Activated CD8-positive, alpha-beta memory T cell treated with anti-CD3 and anti-CD28 coated beads, Interleukin-2, amount 50 U/mL, for 4 hours (primary cell): Measurements from ENCODE around the gene GALR1.
"Not testable (repeated sequence)": the region's sequence is repeated elsewhere in the genome, so short reads cannot be mapped to it uniquely, and the experiment has no call there.

ENCODE experiments used
- DNase-seq: peaks from one replicate; pipeline ENCODE4 v3.0.0-alpha.2; 2020

Gene GALR1

DNA sequence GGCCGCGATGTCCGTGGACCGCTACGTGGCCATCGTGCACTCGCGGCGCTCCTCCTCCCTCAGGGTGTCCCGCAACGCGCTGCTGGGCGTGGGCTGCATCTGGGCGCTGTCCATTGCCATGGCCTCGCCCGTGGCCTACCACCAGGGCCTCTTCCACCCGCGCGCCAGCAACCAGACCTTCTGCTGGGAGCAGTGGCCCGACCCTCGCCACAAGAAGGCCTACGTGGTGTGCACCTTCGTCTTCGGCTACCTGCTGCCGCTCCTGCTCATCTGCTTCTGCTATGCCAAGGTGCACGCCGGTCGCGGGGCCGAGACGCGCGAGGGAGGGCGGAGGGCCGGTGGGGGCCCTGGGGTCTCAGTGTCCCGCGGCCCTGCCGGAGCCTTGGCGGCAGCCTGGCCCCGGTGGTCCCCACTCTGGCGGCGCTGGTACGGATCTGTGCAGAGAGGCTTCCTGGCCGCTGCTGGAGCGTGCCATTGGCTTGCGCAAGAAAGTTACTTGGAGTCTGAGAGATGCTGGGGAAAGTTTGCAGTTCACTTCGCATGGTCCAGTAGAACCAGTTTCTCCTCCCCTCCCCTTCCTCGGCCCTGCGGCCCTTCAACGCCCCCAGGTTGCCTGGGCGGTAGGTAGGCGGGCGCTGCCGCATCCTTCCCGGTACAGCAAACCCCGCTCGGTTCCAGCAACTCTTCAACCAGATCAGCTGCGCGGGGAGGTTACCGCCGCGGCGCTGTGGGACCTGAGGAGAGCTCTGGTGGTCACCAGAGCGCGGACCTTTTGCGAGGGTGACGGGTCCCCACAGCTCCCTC is 1.5 kb downstream of the GALR1 start:
- DNase-seq = no peak

DNA sequence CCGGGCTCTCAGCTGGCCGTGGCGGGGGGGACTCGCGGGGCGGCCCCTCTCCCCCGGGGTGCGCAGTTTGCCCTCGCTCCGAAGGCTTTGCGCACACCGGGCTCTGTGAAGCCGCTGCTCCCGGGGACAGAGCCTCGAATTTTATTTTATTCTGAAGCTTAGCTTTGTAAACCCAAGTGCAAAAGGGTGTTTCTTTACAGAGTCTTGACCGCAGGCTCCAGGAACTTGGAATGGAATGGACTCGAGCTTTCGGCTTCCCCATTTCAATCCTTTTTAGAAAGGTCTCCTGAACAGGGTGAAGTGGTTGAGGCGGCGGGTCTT is 2.0 kb downstream of the GALR1 start:
- DNase-seq = no peak

DNA sequence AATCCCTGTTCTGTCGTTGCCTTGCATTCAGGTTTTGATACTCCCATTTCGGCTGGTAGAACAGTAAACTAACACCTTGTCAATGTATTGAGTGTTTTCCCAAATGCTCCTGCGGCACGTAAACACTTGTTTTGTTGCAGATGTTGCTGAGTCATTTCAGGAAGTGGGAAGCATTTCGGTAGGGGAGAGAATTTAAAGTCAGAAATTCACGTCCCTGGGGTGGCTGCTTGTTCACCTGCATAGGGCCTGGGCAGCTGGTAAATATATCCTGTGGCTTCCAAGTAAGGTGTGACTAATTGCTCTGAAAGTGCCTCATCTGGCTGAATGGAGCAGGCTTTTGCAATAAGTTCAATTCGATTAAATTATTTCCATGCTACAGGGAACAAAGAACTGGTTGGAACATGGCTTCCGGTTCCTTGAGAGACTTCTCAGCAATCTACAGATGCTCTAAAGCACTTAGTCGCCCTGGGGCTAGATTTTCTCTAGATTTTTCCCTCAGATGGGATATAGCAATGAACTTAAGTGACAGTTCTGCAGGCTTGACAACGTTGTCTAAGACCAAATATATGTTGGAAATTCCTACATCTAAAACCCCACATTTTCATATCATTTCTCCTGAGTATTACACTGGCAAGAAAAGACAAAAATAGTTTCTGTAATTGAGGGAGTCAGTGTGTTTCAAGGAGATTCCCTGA is 5.2 kb downstream of the GALR1 start:
- no peak for DNase-seq

DNA sequence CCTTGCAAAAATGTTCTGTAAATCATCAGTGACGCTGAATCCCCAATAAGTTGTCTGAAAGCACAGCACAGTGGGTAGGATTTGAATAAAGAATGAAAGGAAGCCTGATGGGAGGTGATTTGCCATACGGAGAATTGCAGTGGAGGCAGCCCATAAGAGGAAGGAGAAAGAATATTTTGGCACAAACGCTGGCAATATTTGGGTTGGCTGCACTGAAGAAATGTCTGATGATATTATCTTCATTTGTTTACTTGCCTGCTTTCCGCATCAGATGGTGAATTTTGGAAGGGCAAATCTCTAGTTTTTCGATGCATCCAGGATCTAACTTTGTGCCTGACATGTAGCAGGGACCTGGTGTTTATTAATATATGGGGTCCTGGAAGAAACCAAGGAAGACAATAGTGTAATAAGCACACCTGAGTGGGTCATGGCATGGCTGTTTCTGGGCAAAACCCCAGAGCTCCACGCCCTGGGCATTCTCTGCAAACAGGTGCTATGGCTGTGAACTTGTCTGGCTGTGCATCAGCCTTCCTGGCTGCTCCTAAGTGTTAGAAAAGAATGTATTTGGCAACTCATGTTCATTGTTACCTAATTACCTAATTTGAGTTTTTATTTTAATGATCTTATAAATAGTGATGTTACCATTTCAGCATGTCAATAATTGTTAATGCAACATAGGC is 5.9 kb downstream of the GALR1 start:
- DNase-seq = no peak

GRCh38 chr18:77262643-77263465 is 13.2 kb downstream of the GALR1 start:
- DNase-seq = no peak

- DNase-seq = no peak
Observed at GRCh38 chr18:77263466-77263763, 13.8 kb downstream of the GALR1 start.

DNA sequence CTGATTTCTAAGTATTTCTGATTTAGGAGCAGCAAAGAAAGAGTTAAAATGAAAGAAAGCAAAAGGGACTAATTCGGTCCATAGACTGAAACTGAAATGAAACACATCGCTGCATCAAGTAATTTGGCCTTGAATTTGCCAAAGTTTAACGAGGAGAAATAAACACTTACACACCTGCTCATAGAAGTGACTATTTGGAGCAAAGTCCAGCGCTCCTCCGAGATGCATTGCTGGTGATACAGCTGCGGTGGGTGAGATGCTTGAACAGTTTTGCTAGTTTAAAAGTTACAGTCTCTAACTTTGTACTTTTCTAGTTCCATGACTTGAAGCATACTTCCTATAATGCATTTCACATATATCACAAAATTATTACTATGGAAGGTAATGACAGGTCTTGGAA is 18.3 kb downstream of the GALR1 start:
- no peak for DNase-seq

DNA sequence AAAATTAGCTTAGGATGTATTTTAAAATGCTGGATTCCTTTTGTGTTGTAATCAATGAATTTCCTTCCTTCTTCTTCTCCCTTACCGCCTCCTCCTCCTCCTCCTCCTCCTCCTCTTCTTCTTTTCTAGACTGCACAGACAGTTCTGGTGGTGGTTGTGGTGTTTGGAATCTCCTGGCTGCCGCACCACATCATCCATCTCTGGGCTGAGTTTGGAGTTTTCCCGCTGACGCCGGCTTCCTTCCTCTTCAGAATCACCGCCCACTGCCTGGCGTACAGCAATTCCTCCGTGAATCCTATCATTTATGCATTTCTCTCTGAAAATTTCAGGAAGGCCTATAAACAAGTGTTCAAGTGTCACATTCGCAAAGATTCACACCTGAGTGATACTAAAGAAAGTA is 18.8 kb downstream of the GALR1 start:
- no peak for DNase-seq

DNA sequence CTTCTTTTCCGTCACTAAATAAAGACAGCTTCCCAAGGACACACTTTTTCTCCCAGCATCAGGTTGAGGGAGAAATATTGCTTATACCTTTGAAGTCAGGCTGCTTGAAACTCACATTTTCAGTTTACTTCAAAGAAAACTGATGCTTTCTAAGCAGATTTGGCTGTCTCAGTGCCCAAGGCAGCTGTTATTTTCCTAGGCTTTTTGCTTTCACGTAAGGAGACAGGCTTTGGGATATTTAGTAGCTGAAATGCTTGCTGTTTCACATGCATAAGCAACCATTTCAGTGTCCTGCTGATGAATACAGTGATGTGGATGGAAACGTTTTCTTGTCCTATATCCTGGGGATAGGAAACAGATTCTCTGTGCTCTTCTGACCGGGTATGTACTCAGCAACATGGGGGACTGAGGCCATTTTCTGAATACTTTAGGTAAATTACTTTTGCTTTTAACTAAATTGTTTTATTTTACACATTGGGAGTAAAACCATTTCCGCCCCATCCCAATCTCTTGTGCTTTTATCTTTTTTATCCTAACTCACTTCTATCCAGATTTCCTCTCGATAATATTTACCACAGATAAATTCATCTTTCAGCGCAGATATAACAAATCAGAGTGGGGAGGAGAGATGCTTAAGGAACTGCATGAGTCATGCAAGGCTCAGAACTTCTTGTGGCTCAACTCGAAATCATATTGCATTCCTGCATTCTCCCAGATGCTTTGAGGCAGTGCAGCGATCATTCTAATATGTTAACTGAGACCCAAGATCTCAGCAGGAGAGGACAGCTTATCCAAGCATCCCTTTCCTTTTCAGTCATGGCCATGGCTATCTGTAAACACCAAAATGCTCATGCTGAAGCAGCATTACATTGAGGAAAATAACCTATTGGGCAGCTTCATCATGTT is 22.2 kb downstream of the GALR1 start:
- DNase-seq = no peak

- not testable (repeated sequence) for DNase-seq
Observed at GRCh38 chr18:77290841-77291240, 41.2 kb downstream of the GALR1 start.

- DNase-seq = no peak
Observed at GRCh38 chr18:77298172-77298571, 48.5 kb downstream of the GALR1 start.

- no peak for DNase-seq
Observed at GRCh38 chr18:77299706-77300105, 50.1 kb downstream of the GALR1 start.

GRCh38 chr18:77300579-77300978 is 50.9 kb downstream of the GALR1 start:
- DNase-seq = no peak

DNA sequence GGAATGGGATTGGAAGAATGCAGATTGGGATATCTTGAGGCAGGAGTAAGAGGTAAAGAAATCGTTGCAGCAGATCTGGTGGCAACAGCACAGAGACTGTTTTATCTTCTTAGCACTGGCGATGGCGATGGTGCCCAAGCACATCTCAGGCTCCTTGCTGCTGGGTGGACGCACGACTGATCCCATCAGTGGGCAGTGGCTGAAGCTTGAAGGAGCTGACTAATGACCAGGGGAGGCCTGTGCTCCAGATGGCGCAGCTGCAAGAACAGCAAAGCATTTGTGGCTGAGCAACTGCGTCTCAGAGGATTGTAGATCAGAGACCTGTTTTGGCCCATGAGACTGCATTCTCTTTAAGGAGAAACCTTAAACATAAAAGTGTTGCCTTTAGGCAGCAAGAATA is 54.6 kb downstream of the GALR1 start:
- no peak for DNase-seq

- no peak for DNase-seq
Observed at GRCh38 chr18:77305676-77306075, 56.0 kb downstream of the GALR1 start.

DNA sequence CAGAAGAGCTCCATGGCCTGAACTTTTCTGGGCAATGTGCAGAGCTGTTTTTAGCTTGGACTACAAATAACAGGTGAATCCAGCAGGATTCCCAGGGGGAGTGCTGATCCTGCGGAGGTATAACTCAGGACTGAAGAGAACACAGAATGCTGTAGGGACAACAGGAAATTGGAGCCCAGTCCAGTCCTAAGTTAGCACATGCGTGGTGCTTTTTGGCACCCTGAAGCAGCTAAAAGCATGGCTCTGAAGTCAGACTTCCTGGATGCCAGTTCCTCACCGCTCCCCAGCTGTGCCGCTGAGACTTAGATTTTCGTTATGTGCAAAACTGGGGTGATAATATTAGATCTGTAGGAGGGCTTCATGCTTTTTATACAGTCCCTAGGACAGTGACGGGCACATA is 58.6 kb downstream of the GALR1 start:
- DNase-seq = no peak

GRCh38 chr18:77314511-77314910 is 64.9 kb downstream of the GALR1 start:
- DNase-seq = no peak

DNA sequence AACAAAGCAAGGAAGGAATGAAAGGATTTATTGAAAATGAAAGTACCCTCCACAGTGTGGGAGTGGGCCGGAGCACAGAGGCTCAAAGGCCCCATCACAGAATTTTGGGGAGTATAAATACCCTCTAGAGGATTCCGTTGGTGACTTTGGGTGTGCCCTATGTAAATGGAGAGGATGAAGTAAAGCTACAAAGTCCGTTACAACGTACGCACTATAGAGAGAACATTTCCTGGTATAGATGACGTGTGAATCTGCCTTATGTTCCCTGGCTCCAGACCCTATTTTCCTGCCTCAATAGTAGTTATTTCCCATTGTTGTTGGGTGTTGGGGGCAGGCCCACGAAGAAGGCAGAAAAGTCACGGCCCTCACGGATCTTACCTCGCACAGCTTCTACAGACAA is 65.3 kb downstream of the GALR1 start:
- no peak for DNase-seq

GRCh38 chr18:77316008-77316407 is 66.4 kb downstream of the GALR1 start:
- DNase-seq = no peak

DNA sequence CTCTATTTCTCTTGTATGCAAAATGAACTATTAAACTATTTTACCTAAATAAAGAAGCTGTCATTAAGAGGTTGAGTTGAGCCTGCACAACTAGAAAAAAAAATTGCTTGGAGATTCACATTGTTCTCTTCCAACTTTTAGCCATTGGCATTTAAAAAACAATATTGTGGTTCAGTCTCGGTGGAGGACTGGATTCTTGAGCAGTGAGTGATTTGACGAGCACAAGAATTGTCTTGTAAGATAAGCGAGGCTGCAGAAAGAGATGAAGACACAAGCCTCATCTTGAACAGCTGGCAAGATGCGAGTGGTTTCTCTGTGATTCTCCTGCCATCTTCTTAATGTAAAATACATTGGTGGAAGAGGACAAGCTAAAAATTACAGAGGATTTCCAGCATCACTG is 67.0 kb downstream of the GALR1 start:
- DNase-seq = no peak

DNA sequence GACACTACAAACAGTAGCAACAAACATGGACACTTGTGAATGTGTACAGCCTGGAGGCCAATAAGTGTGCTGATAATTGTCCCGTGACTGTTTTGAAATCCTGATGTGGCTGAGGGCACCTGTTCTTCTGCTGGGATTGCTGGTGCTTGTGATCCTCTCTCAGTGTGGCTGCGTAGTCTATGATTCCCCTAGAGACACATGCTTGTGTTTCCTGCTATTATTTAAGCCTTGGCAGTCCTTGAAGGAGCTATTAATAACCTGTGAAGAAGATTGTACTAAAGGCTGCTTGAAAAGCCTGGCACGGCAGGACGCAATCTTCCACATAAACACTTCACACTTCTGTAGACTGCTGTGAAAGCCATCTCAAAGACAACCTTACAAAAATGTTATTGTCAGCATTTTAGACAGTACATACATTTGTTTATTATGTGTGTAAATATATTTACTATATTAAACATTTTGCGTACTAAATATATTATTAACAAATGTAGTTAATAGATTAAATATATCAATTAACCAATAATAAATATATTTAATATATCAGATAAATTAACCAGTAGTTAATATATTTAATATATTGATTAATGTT is 71.4 kb downstream of the GALR1 start:
- no peak for DNase-seq
